HEK293 (cell line): Measurements from ENCODE around the gene ALDH2.

ENCODE experiments used
- CTCF ChIP-seq: fragments of 450-650 bp; formaldehyde crosslinking; IDR thresholded peaks from 2 replicates; pipeline ENCODE4 v1.5.1; 2016; ENCODE audit warnings: missing biosample characterization, missing genetic modification characterization
- ZBTB21 ChIP-seq: fragments of 450-650 bp; formaldehyde crosslinking; IDR thresholded peaks from 2 replicates; pipeline ENCODE4 v1.5.1; 2017; ENCODE audit warnings: missing biosample characterization, missing genetic modification characterization
- ZNF138 ChIP-seq: fragments of 450-650 bp; formaldehyde crosslinking; IDR thresholded peaks from 2 replicates; pipeline ENCODE4 v1.5.1; 2016; ENCODE audit warnings: missing biosample characterization, missing genetic modification characterization, borderline replicate concordance
- ZNF146 ChIP-seq: fragments of 450-650 bp; formaldehyde crosslinking; IDR thresholded peaks from 2 replicates; pipeline ENCODE4 v1.5.1; 2016; ENCODE audit warnings: missing biosample characterization, missing genetic modification characterization
- ZNF311 ChIP-seq: fragments of 450-650 bp; formaldehyde crosslinking; IDR thresholded peaks from 2 replicates; pipeline ENCODE4 v1.5.1; 2017; ENCODE audit warnings: missing biosample characterization, missing genetic modification characterization, borderline replicate concordance
- ZNF391 ChIP-seq: fragments of 450-650 bp; formaldehyde crosslinking; IDR thresholded peaks from 2 replicates; pipeline ENCODE4 v1.5.1; 2016; ENCODE audit warnings: low read depth, missing biosample characterization, missing genetic modification characterization, borderline replicate concordance
- ZNF549 ChIP-seq: fragments of 450-650 bp; IDR thresholded peaks from 2 replicates; pipeline ENCODE4 v1.5.1; 2018; ENCODE audit warnings: missing biosample characterization, missing genetic modification characterization, mild to moderate bottlenecking, inconsistent platforms, moderate library complexity
- ZNF654 ChIP-seq: fragments of 450-650 bp; formaldehyde crosslinking; IDR thresholded peaks from 2 replicates; pipeline ENCODE4 v1.5.1; 2016; ENCODE audit warnings: low read depth, missing biosample characterization, missing genetic modification characterization
- TF ChIP-seq, protein P1 (sequence below): fragments of 450-650 bp; formaldehyde crosslinking; IDR thresholded peaks from 2 replicates; pipeline ENCODE4 v1.5.1; 2016; ENCODE audit warnings: missing biosample characterization, missing genetic modification characterization
- TF ChIP-seq, protein P2 (sequence below): sonication (generic); formaldehyde crosslinking; IDR thresholded peaks from 2 replicates; pipeline ENCODE4 v1.8.1; 2022; ENCODE audit warnings: mild to moderate bottlenecking, moderate library complexity, missing genetic modification reagents
- TF ChIP-seq, protein P3 (sequence below): fragments of 450-650 bp; formaldehyde crosslinking; IDR thresholded peaks from 2 replicates; pipeline ENCODE4 v1.5.1; 2016; ENCODE audit warnings: missing biosample characterization, missing genetic modification characterization, low read depth
- TF ChIP-seq, protein P4 (sequence below): fragments of 450-650 bp; IDR thresholded peaks from 2 replicates; pipeline ENCODE4 v1.5.1; 2018; ENCODE audit warnings: missing biosample characterization, missing genetic modification characterization

- TF ChIP-seq CTCF (tag by site-specific recombination) (no peak), ZNF391 (tag by site-specific recombination) (no peak), ZNF311 (no peak), ZNF138 (tag by site-specific recombination) (no peak), ZNF549 (tag by site-specific recombination) (no peak), ZNF146 (tag by site-specific recombination) (no peak), ZBTB21 (tag by site-specific recombination) (no peak), ZNF654 (tag by site-specific recombination) (no peak)
- TF ChIP-seq, protein P1, sequence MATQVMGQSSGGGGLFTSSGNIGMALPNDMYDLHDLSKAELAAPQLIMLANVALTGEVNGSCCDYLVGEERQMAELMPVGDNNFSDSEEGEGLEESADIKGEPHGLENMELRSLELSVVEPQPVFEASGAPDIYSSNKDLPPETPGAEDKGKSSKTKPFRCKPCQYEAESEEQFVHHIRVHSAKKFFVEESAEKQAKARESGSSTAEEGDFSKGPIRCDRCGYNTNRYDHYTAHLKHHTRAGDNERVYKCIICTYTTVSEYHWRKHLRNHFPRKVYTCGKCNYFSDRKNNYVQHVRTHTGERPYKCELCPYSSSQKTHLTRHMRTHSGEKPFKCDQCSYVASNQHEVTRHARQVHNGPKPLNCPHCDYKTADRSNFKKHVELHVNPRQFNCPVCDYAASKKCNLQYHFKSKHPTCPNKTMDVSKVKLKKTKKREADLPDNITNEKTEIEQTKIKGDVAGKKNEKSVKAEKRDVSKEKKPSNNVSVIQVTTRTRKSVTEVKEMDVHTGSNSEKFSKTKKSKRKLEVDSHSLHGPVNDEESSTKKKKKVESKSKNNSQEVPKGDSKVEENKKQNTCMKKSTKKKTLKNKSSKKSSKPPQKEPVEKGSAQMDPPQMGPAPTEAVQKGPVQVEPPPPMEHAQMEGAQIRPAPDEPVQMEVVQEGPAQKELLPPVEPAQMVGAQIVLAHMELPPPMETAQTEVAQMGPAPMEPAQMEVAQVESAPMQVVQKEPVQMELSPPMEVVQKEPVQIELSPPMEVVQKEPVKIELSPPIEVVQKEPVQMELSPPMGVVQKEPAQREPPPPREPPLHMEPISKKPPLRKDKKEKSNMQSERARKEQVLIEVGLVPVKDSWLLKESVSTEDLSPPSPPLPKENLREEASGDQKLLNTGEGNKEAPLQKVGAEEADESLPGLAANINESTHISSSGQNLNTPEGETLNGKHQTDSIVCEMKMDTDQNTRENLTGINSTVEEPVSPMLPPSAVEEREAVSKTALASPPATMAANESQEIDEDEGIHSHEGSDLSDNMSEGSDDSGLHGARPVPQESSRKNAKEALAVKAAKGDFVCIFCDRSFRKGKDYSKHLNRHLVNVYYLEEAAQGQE (tag by site-specific recombination): no peak
- TF ChIP-seq, protein P2, sequence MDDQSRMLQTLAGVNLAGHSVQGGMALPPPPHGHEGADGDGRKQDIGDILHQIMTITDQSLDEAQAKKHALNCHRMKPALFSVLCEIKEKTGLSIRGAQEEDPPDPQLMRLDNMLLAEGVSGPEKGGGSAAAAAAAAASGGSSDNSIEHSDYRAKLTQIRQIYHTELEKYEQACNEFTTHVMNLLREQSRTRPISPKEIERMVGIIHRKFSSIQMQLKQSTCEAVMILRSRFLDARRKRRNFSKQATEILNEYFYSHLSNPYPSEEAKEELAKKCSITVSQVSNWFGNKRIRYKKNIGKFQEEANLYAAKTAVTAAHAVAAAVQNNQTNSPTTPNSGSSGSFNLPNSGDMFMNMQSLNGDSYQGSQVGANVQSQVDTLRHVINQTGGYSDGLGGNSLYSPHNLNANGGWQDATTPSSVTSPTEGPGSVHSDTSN (CRISPR knock-in tag): no peak
- TF ChIP-seq, protein P3, sequence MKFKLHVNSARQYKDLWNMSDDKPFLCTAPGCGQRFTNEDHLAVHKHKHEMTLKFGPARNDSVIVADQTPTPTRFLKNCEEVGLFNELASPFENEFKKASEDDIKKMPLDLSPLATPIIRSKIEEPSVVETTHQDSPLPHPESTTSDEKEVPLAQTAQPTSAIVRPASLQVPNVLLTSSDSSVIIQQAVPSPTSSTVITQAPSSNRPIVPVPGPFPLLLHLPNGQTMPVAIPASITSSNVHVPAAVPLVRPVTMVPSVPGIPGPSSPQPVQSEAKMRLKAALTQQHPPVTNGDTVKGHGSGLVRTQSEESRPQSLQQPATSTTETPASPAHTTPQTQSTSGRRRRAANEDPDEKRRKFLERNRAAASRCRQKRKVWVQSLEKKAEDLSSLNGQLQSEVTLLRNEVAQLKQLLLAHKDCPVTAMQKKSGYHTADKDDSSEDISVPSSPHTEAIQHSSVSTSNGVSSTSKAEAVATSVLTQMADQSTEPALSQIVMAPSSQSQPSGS (tag by site-specific recombination): no peak
- TF ChIP-seq, protein P4, sequence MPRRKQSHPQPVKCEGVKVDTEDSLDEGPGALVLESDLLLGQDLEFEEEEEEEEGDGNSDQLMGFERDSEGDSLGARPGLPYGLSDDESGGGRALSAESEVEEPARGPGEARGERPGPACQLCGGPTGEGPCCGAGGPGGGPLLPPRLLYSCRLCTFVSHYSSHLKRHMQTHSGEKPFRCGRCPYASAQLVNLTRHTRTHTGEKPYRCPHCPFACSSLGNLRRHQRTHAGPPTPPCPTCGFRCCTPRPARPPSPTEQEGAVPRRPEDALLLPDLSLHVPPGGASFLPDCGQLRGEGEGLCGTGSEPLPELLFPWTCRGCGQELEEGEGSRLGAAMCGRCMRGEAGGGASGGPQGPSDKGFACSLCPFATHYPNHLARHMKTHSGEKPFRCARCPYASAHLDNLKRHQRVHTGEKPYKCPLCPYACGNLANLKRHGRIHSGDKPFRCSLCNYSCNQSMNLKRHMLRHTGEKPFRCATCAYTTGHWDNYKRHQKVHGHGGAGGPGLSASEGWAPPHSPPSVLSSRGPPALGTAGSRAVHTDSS (tag by site-specific recombination): no peak
These were observed 58.8 kb downstream of the ALDH2 start for GRCh38 chr12:111825509-111825908.
